HL-60/S4 (cell line): ENCODE measurements around the gene ARF1.

Experiments used
- in situ Hi-C: fragments of 300-500 bp; cut with MboI; formaldehyde crosslinking; loops from 2 replicates; pipeline ENCODE4 v1.14.3; 2022; ENCODE audit warnings: low sequenced_read_pairs

ARF1 gene

GRCh38 chr1:228145463-228146416 is 63.2 kb downstream of the ARF1 start:
- in situ Hi-C loops = no loop called here

GRCh38 chr1:228146417-228147150 is 64.1 kb downstream of the ARF1 start:
- in situ Hi-C loops = no loop called here

- in situ Hi-C loops = no loop called here
Observed at GRCh38 chr1:228147151-228147693, 64.7 kb downstream of the ARF1 start.

GRCh38 chr1:228147768-228148167 is 65.3 kb downstream of the ARF1 start:
- in situ Hi-C loops = no loop called here

GRCh38 chr1:228148196-228148861 is 65.8 kb downstream of the ARF1 start:
- in situ Hi-C loops = no loop called here
